SU-DHL-6 (cell line): ENCODE data around the gene AKT3.

ENCODE experiments used
- CTCF ChIP-seq: fragments of 200-600 bp; sonication (generic); IDR thresholded peaks from one replicate; pipeline ENCODE4 v1.5.1; 2017; ENCODE audit warnings: antibody characterized with exemption, mild to moderate bottlenecking, low read length, moderate library complexity; ENCODE audit not compliant: insufficient read depth, poor library complexity, severe bottlenecking
- EZH2phosphoT487 ChIP-seq: fragments of 200-600 bp; sonication (generic), shearing (Covaris generic); conservative IDR thresholded peaks from 2 replicates; pipeline ENCODE4 v1.6.1; 2018; ENCODE audit warnings: mild to moderate bottlenecking, antibody characterized with exemption, low read length, moderate library complexity, mixed read lengths

DNA sequence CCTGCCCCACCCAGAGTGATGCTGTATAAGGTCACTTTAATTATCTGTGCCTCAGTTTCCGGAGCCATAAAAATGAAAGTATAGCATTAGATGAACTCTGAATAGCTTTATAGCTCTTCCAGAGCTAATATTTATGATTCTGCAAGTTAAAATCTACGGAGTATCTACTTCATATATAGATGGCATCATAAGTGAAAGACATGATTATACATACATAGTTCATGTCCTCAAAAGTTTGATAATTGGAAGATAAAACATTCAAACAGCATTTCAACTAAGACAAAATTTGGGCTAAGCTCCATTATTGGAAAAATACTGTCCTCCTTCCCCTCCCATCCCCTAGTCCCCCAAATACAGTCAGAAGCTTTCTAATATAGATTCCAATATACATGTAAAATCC lies 4.2 kb downstream of the AKT3 start:
- TF ChIP-seq CTCF: no peak
- no peak for TF ChIP-seq EZH2phosphoT487
